DND-41 (cell line): Measurements from ENCODE around the gene PSMB11.

Experiments
- ATAC-seq: fragments of 200-7000 bp; cut with Tn5 transposase; 3 replicates; pipeline ENCODE4 v1.9.1; 2021; ENCODE audit warnings: low read depth; ENCODE audit not compliant: insufficient read depth
- DNase-seq: peaks from one replicate; pipeline ENCODE4 v3.0.0-alpha.2; 2020
- H2AFZ ChIP-seq: 2 replicates; pipeline ENCODE4 v1.6.0; 2012; ENCODE audit warnings: low read depth, low read length
- H3K27ac ChIP-seq: 2 replicates; pipeline ENCODE4 v1.5.1; 2012; ENCODE audit warnings: low read length, inconsistent platforms
- H3K27me3 ChIP-seq: fragments of 200-600 bp; sonication (generic); 2 replicates; pipeline ENCODE4 v1.6.0; 2012; ENCODE audit warnings: low read length, mild to moderate bottlenecking, inconsistent platforms; ENCODE audit not compliant: insufficient read depth, poor library complexity
- H3K36me3 ChIP-seq: 2 replicates; pipeline ENCODE4 v1.5.1; 2012; ENCODE audit warnings: low read length, inconsistent platforms; ENCODE audit not compliant: insufficient read depth
- H3K4me1 ChIP-seq: 2 replicates; pipeline ENCODE4 v1.5.1; 2012; ENCODE audit warnings: mild to moderate bottlenecking, low read length; ENCODE audit not compliant: insufficient read depth
- H3K4me2 ChIP-seq: 2 replicates; pipeline ENCODE4 v1.6.0; 2012; ENCODE audit warnings: mild to moderate bottlenecking, moderate library complexity, low read length, inconsistent platforms; ENCODE audit not compliant: insufficient read depth
- H3K4me3 ChIP-seq, 2 experiments: fragments of 200-600 bp in 1 of 2; shearing (Covaris generic) in 1 of 2; 2 replicates each; pipeline ENCODE4 v1.5.1; 2012 to 2016; ENCODE audit warnings: inconsistent platforms in 2 of 2, low read length in 2 of 2, mild to moderate bottlenecking in 2 of 2, low read depth in 1 of 2, moderate library complexity in 1 of 2
- H3K79me2 ChIP-seq: 2 replicates; pipeline ENCODE4 v1.6.0; 2012; ENCODE audit warnings: low read length, inconsistent platforms; ENCODE audit not compliant: insufficient read depth
- H3K9ac ChIP-seq: 2 replicates; pipeline ENCODE4 v1.6.0; 2012; ENCODE audit warnings: low read depth, mild to moderate bottlenecking, inconsistent platforms, low read length, moderate library complexity
- H3K9me3 ChIP-seq: 2 replicates; pipeline ENCODE4 v1.5.1; 2012; ENCODE audit warnings: low read length, moderate library complexity, mild to moderate bottlenecking, inconsistent platforms; ENCODE audit not compliant: insufficient read depth, severe bottlenecking
- H4K20me1 ChIP-seq: 2 replicates; pipeline ENCODE4 v1.6.0; 2012; ENCODE audit warnings: low read length; ENCODE audit not compliant: insufficient read depth
- CTCF ChIP-seq: IDR thresholded peaks from 2 replicates; pipeline ENCODE4 v1.5.1; 2012; ENCODE audit warnings: borderline replicate concordance, low read length, moderate library complexity, mild to moderate bottlenecking; ENCODE audit not compliant: poor library complexity, severe bottlenecking; ENCODE audit errors: extremely low read depth
- EZH2 ChIP-seq: IDR thresholded peaks from 3 replicates; pipeline ENCODE4 v1.6.1; 2012; ENCODE audit warnings: borderline replicate concordance, low read depth, mild to moderate bottlenecking, moderate library complexity, low read length, inconsistent platforms; ENCODE audit not compliant: severe bottlenecking

The PSMB11 gene

DNA sequence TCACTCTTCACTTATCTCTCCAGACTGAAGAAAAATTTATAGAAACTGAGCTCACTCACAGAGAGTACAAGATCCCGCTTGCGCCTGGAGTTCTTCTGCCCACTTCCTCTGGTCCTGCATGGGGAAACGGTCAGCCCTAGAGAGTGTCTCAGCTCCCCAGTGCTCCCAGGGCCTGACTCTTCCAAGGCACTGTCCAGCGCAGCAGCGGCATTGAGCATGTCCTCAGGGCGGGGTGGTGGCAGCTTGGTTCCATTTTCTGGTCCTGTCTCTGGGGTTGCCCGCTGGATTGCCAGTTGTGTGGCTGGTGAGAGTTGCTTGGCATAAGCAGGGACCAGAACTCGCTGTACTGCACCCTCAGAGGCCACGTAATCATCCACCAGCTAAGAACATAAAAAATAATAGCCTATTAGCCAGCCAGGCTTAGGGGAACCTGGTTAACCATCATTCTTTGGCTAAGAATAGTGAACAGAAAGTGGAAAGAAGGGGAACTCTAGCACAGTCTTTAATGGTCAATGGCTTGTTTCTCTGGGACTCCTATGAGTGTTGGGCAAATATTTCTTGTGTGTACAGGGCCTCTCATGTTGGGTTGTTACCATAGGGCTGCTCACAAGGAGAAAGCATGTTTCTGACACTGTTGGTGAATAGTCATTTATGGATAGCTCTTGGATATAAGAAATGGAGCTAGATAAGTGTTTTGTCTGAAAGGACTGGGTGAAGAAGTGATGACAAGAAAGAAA, 46.0 kb upstream of the PSMB11 start:
- Histone ChIP-seq H3K27ac (no peak overlapping the region), H3K9ac (no peak overlapping the region), H2AFZ (no peak overlapping the region), H3K36me3 (peaks cover 8% of the 10 kb centered on the region), H3K4me2 (no peak overlapping the region), H3K4me1 (no peaks in the 10 kb centered on the region), H3K79me2 (no peaks in the 10 kb centered on the region), H3K27me3 (no peaks in the 10 kb centered on the region), H4K20me1 (no peaks in the 10 kb centered on the region), H3K4me3 (no peak overlapping the region), H3K9me3 (no peaks in the 10 kb centered on the region)
- no peak for DNase-seq
- no peak for ATAC-seq
- TF ChIP-seq CTCF (no peak), EZH2 (no peak)

DNA sequence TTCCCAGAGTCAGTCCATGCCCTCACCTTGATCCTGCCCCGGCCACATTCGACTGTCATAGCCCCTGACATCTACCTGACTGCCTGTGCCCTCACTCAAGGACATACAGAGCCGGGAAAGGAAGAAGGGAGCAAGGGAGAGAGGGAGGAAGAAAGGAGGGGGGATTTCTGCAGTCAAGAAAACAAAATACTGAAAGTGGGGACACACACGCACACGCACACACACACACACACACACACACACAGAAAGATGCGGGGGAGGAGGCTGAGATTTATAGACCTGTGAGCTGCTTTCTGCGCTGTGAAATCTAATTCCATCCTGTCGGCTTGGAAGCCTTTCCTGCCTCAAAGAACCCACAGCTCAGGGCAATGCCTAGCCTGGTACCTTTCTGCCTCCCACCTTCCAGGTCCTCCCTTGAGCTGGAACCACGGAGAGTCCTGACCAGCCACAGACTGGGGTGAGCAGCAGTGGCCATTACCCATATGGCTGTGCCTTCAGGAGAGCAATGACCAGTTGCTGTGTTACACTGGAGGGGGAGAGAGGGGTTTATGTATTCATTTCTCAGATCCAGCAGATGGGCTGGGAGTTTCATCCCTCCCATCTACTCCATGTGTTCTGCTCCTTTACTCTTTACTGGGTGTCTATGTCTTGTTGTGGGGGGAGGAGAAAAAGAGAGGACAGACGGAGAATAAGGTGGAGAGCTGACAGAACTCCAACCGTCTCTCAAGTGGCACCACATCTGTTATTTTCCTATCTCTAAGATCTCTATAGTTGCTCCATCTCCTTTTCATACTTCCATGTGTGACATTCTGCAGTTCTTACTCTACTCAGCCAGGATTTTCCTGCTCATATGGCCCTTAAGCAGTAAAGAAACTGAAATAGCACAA, 45.0 kb upstream of the PSMB11 start:
- no peaks in the 10 kb centered on the region for H3K79me2 ChIP-seq
- no peak for DNase-seq
- H3K27ac ChIP-seq, result no peak overlapping the region
- H3K4me1 ChIP-seq, result no peaks in the 10 kb centered on the region
- H3K4me2 ChIP-seq, result no peak overlapping the region
- no peak overlapping the region for H3K4me3 ChIP-seq
- no peak overlapping the region for H2AFZ ChIP-seq
- H3K9ac ChIP-seq, result no peak overlapping the region
- no peaks in the 10 kb centered on the region for H3K9me3 ChIP-seq
- H3K27me3 ChIP-seq, result no peaks in the 10 kb centered on the region
- ATAC-seq, result no peak
- no peaks in the 10 kb centered on the region for H4K20me1 ChIP-seq
- TF ChIP-seq EZH2 (no peak), CTCF (no peak)
- peaks cover 8% of the 10 kb centered on the region for H3K36me3 ChIP-seq

GRCh38 chr14:22997676-22998323, 44.2 kb upstream of the PSMB11 start:
- H3K4me1 ChIP-seq, result no peaks in the 10 kb centered on the region
- H3K9ac ChIP-seq, result no peak overlapping the region
- H3K27ac ChIP-seq, result no peak overlapping the region
- no peaks in the 10 kb centered on the region for H4K20me1 ChIP-seq
- no peak overlapping the region for H3K4me2 ChIP-seq
- DNase-seq, result no peak
- no peaks in the 10 kb centered on the region for H3K79me2 ChIP-seq
- TF ChIP-seq CTCF (no peak), EZH2 (no peak)
- no peaks in the 10 kb centered on the region for H3K27me3 ChIP-seq
- no peaks in the 10 kb centered on the region for H3K9me3 ChIP-seq
- no peak overlapping the region for H3K4me3 ChIP-seq
- no peak overlapping the region for H2AFZ ChIP-seq
- no peak for ATAC-seq
- H3K36me3 ChIP-seq, result peaks cover 8% of the 10 kb centered on the region
